GM18499 (cell line): ENCODE measurements around the gene XAF1.
"Not testable (repeated sequence)": the region's sequence is repeated elsewhere in the genome, so short reads cannot be mapped to it uniquely, and the experiment has no call there.

Experiments used
- ATAC-seq: cut with Tn5 transposase; IDR thresholded peaks from one replicate; pipeline ENCODE4 v1.9.1; 2021; ENCODE audit warnings: moderate number of reproducible peaks; ENCODE audit not compliant: insufficient read depth, unreplicated experiment

XAF1 gene

DNA sequence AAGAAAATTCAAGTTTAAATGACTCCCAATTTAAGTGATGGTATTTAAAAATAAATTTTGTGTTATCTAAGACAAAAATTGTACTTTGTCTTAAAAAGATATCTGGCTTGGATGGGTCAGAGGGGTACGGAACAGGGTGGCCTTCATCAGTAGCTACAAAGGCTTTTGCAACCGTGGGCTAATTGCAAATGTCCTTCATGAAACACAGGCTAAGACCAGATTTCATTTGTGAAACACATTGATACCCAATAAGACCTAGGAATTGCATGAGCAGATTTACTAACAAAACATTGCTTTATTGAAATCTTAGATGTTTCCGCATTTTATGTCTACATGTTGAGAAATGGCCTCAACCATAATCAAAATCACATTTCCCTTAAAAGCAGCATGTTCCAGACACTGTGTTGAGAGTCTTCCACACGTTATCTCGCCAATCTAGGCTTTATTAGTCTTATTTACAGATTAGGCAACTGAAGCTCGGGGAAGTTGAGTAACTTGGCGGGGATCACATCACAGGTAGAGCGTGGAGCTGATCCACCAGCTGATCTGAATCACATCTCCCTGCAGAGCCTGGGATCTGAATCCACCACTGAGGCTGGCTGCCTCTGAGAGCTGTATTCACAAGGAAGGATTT is 42.0 kb downstream of the XAF1 start:
- no peak for ATAC-seq

DNA sequence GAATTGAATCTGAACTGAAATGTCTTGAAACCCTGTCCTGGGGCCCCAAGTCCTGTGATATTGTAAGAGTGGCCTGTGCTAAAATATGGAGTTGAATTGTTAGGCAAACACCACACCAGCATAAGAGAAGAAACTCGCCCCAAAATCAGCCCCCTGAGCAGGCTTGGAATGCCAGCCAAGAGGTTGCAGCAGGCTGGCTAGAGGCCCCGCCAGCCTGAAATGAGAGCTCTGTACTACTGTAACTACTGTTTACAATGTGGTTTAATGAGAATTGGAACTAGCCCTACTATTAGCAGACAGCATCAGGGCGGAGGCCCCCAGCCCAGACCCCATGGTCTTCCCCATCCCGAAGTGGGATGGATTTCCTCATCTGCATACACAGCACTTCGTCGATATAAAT is 43.9 kb downstream of the XAF1 start:
- ATAC-seq = no peak

GRCh38 chr17:6800422-6801027 is 44.7 kb downstream of the XAF1 start:
- no peak for ATAC-seq

DNA sequence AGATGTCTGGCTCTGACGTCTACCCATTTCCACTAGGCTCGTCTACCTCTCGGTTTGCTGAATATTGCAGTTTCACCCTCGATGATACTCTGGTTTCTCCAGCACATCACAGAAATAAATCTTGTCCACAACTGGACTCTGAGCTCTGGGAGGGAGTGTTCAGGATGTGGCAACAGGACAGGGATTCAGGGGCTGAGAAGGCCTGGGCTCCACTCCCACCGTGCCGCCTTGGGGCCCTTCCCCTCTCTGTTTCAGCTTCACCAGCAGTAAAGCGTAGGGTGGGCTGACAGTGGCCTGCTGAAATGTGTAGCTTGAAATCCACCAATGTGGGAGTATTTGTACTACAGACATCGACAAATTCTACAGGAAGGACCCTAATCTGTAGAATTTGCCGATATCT is 55.7 kb downstream of the XAF1 start:
- no peak for ATAC-seq

- no peak for ATAC-seq
Measured at GRCh38 chr17:6812295-6812694, 56.4 kb downstream of the XAF1 start.

- ATAC-seq = no peak
Measured at GRCh38 chr17:6815775-6816174, 59.9 kb downstream of the XAF1 start.

- not testable (repeated sequence) for ATAC-seq
Measured at GRCh38 chr17:6816368-6816767, 60.5 kb downstream of the XAF1 start.

DNA sequence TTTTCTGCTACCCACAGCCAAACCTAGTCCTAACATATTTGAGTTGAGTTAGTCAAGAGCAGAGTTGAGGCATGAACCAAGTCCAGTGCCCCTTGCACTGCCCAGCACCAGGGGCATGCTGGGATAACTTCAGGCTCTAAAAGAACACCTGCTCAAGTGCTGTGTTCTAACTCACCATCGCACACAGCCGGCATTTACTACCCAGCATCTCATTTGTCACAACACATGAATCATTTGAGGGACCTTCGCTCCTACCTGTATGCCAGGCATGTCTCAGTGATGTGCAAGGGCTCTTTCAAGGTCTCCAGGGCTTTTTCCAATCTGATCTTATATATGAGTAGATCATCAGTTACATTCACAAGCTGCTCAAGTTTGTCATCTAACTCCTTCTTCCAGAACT is 63.1 kb downstream of the XAF1 start:
- no peak for ATAC-seq

- ATAC-seq = no peak
Measured at GRCh38 chr17:6823011-6823442, 67.2 kb downstream of the XAF1 start.
